GM18858 (cell line): ENCODE data around the gene FLRT2.

Experiments used
- ATAC-seq: cut with Tn5 transposase; IDR thresholded peaks from one replicate; pipeline ENCODE4 v1.9.1; 2021; ENCODE audit not compliant: unreplicated experiment

FLRT2 gene

GRCh38 chr14:85529803-85530574, at the start of gene FLRT2:
Gene FLRT2 (plus strand): TSS chr14:85530144. CDS start chr14:85621515, 91,371 bp downstream.
- no peak for ATAC-seq

GRCh38 chr14:85481471-85481870, 48.5 kb upstream of the FLRT2 start:
- ATAC-seq, result no peak

- ATAC-seq, result no peak
Observed at GRCh38 chr14:85482552-85482951, 47.4 kb upstream of the FLRT2 start.

- no peak for ATAC-seq
Observed at GRCh38 chr14:85483037-85483436, 46.9 kb upstream of the FLRT2 start.

GRCh38 chr14:85483652-85484051, 46.3 kb upstream of the FLRT2 start:
- no peak for ATAC-seq

- no peak for ATAC-seq
Observed at GRCh38 chr14:85487215-85487614, 42.7 kb upstream of the FLRT2 start.

- no peak for ATAC-seq
Observed at GRCh38 chr14:85501751-85502150, 28.2 kb upstream of the FLRT2 start.

GRCh38 chr14:85508863-85509262, 21.1 kb upstream of the FLRT2 start:
- ATAC-seq, result no peak

GRCh38 chr14:85512451-85512850, 17.5 kb upstream of the FLRT2 start:
- ATAC-seq, result no peak

GRCh38 chr14:85514487-85514886, 15.5 kb upstream of the FLRT2 start:
- no peak for ATAC-seq

- ATAC-seq, result no peak
Observed at GRCh38 chr14:85516239-85517113, 13.5 kb upstream of the FLRT2 start.

- ATAC-seq, result no peak
Observed at GRCh38 chr14:85517114-85517688, 12.7 kb upstream of the FLRT2 start.

GRCh38 chr14:85519661-85520305, 10.2 kb upstream of the FLRT2 start:
- ATAC-seq, result no peak

- no peak for ATAC-seq
Observed at GRCh38 chr14:85520581-85520980, 9.4 kb upstream of the FLRT2 start.

- no peak for ATAC-seq
Observed at GRCh38 chr14:85523624-85524023, 6.3 kb upstream of the FLRT2 start.

- ATAC-seq, result no peak
Observed at GRCh38 chr14:85527006-85527405, 2.9 kb upstream of the FLRT2 start.

GRCh38 chr14:85527445-85528035, 2.4 kb upstream of the FLRT2 start:
- ATAC-seq, result no peak

GRCh38 chr14:85528080-85528896, 1.7 kb upstream of the FLRT2 start:
- no peak for ATAC-seq

- ATAC-seq, result no peak
Observed at GRCh38 chr14:85528897-85529631, 880 bp upstream of the FLRT2 start.
